CD4-positive, alpha-beta T cell treated with Interleukin-12 subunit alpha and Interleukin-12 subunit beta, for 1 hour (primary cell): ENCODE measurements around the gene EAF1.
A peak's percentile ranks its signal among the peaks of the same experiment; 100 is the strongest.
"Not testable (repeated sequence)": the region's sequence is repeated elsewhere in the genome, so short reads cannot be mapped to it uniquely, and the experiment has no call there.

Experiments used
- DNase-seq: peaks from one replicate; pipeline ENCODE4 v3.0.0-alpha.2; 2020

The EAF1 gene

DNA sequence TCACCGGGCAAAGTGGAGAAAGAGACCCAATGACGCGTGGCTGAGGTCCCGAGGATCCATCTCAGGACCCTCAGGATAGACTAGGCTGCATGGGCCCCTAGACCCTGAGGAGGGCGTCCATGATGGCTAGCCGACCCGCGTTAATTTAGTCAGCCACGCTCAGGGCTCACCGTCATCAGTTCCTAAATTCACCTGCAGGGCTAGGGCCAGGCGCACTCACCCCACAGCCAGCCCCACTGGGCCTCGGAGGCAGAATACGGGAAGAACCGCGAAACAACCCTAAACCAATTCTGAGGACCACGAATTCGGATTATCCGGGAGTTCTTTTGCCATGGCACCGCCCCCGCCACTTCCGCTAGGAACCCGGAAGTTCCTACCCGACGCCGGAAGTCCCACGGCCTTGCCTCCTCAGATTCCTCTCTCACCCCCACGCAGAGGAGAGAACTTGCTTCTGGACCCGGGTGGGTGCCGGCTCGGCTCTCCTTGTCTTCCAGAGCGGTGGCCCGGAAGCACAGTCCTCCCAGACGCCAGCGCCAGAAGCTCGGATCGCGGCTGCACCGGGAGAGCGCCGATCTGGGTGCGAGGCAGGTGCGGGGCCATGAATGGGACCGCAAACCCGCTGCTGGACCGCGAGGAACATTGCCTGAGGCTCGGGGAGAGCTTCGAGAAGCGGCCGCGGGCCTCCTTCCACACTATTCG, at the start of gene EAF1, which contains the start of gene METTL6:
Gene EAF1, plus strand, starts transcription at position 417 of the 699 bp plus-strand sequence. Its CDS starts 182 bp downstream, at position 599.
Gene METTL6, minus strand, starts transcription at position 363 of the 699 bp plus-strand sequence. CDS start 1,033 bp downstream, outside the sequence.
- DNase-seq = peak; percentile 84

DNA sequence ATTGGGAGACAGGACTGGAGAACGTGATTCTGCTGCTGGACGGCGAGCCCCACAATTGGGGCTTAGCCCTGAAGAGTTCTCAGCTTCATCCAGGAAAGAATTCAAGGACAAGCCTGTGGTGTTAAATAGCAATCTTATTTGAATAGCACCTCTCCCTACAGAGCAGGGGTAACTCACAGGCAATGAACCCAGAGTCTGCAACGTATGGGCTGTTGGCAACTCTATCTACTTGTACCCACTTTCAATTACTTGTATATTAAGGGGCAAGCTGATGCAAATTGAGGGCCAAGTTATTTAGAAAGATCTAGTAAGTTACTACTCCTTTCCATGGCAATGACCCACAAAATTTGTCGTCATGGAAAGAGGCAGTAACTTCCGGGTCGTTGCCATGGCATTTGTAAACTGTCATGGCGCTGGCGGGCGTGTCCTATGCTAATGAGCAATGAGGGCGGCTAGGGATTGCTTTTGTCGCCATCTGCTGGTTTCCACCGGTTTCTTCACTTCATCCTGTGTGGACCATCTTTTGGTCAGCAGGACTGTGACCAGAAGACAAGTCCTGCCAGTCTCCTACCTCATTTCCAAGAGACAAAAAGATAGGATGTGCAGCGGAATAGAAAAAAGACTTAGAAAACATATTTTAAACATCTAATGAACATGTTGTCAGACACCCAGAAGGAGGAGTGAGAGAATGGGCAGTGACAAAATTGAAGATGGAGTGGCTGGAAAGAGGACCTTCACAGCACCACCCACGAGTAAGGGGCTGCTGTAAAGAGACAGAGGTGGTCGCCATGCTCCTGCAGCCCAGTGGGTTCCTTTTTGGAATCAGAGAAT, 49.2 kb upstream of the EAF1 start:
- DNase-seq = peak; percentile 96

DNA sequence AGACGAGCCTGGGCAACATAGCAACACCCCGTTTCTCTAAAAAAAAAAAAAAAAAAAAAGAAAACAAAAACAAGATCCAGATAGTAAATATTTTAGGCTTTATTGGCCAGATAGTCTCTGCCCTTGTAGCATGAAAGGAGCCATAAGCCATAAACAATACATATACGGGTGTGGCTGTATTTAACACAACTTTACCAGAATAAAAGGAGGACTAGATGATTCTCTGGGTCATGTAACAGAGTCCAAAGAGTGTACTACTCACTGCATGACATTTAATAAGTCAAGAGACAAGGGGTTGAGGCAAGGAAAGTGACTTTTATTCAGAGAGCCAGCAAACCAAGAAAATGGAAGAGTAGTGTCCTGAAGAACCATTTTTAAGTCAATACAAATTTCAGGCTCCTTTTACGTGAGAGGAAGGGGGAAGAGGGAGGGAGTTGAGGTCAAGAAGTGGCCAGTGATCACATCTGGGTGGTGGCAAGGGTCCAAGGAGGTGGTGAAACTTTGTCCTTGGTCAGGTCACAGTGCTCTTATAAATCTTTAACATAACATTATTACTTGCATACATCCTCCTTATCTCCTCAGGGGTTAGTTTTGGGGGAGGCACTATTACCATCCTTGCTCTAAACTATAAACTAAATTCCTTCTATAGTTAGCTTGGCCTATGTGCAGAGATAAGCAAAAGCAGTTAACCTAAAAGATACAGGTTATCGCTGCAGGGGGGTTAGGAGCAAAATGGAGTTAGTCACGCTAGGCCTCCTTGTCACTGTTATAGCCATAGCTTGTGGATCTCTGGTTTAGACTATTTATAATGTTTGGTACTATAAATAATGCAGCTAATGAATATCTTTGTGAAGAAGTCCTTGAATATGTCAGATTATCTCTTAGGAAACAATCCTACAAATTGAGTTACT, 46.2 kb upstream of the EAF1 start:
- no peak for DNase-seq

DNA sequence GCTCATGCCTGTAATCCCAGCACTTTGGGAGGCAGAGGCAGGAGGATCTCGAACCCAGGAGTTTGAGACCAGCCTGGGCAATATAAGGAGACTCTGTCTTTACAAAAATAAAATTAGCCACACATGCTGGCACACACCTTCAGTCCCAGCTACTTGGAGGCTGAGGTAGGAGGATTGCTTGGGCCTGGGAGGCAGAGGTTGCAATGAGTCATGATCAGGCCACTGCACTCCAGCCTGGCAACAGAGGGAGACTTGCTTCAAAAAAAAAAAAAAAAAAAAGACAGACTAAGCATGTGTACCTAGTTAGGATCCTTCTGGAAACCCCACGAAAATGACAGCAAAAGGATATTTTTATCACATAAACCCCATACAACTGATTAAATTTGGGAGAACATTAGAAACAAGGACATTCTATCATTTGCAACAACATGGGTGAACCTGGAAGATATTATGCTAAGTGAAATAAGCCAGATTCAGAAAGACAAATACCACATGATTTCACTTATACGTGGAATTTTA, 44.9 kb upstream of the EAF1 start:
- DNase-seq = no peak

DNA sequence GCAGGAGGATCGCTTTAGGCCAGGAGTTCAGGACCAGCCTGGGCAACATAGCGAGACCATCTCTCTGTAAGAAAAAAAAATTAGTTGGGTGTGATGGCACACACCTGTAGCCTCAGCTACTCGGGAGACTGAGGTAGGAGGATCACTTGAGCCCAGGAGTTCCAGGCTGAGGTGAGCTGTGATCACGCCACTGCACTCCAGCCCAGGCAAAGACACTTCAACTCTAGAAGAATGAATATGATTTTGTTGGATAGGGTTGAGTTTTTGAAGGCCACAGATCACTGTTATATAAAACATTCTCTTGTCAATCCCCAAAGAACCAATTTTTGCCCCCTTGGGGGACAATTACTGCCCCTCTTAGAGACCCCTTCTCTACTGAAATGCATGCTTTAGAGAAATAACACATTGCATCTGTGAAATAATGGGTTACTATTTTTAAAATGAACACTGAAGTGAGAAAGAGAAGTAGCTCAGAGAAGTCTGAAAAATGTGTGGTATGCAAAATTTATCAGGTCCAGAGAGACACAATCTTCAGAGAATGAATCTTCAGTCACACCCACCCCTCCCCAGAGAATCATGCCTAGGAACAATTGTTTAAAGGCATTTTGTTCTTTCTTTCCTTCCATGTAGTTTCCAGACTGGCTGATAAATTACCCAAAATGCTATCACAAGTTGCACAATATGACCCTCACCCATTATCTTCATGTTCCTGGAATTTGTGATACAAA, 42.7 kb upstream of the EAF1 start:
- DNase-seq = no peak

DNA sequence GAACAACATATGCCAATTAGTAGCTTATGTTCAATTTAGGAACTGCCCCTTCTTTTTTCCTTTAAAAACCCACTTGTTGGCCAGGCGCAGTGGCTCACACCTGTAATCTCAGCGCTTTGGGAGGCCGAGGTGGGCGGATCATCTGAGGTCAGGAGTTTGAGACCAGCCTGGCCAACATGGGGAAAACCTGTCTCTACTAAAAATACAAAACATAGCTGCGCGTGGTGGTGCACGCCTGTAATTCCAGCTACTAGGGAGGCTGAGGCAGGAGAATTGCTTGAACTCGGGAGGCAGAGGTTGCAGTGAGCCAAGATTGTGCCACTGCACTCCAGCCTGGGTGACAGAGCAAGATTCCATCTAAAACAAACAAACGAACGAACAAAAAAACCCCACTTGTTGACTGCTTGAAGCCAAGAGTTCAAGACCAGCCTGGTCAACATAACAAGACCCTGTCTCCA, 42.1 kb upstream of the EAF1 start:
- DNase-seq = not testable (repeated sequence)

DNA sequence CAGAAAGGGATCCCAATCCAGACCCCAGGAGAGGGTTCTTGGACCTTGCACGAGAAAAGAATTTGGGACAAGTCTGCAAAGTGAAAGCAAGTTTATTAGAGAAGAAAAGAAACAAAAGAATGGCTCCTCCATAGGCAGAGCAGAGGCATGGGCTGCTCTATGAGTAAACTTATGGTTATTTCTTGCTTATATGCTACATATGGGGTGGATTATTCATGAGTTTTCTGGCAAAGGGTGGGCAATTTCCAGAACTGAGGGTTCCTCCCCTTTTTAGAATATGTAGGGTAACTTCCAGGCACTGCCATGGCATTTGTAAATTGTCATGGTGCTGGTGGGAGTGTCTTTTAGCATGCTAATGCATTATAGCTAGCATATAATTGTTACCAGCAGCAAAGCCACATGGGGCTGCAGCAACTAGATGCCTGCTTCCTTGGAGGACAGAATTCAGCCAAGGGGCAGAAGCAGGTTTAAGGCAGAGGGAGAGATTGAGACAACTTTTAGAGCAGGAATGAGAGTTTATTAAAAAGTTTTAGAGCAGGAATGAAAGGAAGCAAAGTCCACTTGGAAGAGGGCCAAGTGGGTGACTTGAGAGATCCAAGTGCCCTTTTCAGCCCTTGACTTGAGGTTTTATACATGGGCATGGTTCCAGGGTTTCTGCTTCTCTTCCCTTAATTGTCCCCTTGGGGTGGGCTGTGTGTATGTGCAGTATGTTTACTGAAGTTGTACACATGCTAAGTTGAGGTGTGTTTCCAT, 41.3 kb upstream of the EAF1 start:
- DNase-seq = no peak

DNA sequence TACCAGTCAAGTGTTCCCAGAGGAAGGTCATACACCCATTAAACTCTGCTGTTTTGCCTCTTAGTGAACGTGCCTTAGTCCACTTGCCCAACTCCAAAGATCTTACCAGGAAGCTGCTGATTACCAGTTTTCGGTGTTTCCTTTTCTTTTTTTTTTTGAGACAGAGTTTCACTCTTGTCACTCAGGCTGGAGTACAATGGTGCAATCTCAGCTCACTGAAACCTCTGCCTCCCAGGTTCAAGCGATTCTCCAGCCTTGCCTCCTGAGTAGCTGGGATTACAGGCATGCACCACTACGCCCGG, 40.8 kb upstream of the EAF1 start:
- DNase-seq = not testable (repeated sequence)

DNA sequence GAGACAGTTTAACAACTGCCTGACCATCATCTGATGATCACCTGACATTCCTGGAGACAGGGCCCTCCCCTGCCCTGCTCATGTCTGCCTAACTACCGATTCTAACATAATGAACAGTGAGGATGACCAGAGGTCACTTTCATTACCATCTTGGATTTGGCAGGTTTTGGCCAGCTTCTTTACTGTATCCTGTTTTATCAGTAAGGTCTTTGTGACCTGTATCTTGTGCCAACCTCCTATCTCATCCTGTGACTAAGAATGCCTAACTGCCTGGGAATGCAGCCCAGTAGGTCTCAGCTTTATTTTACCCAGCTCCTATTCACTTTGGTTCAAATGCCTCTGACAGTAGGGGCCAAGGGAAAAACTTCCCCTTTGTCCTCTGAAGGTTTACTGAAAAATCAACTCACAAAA, 40.2 kb upstream of the EAF1 start:
- DNase-seq = no peak

DNA sequence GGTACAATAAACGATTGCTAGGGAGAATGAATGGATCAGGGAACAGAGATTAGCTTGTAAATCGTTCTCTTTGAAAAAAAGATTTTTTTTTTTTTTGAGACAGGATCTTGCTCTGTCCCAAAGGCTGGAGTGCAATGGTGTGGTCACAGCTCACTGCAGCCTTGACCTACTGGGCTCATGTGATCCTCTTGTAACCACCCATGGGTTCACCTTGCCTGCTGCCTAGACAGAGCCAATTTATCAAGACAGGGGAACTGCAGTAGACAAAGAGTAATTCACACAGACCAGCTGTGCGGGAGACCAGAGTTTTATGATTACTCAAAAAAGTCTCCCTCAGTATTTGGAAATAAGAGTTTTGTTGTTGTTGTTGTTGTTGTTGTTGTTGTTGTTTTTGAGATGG, 39.7 kb upstream of the EAF1 start:
- DNase-seq = no peak

DNA sequence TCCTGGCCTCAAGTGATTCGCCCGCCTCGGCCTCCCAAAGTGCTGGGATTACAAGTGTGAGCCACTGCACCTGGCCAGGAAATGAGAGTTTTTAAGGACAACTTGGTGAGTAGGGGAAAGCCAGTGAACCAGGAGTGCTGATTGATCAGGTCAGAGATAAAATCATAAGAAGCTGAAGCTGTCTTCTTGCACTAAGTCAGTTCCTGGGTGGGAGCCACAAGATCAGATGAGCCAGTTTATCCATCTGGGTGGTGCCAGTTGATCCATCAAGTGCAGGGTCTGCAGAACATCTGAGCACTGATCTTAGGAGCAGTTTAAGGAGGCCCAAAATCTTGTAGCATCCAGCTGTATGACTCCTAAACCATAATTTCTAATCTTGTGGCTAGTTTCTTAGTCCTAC, 39.1 kb upstream of the EAF1 start:
- not testable (repeated sequence) for DNase-seq

DNA sequence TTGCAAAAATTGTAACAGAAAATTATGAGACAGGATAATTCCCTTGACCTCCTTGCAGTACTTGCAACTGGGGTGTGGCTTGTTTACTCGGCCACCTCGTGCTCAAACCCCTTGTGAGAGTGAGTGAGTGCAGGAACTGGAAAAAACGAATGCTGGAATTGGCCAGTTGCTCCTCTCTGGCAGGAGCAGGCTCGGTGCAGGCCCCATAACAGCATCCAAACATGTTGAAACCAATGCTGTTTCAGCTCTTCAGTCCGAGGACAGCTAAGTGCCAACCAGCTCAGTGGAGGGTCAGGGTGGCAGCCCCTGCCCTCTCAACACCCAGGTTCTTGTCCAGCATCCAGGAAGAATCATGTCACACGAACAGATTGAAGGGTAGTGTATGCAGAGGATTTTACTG, 36.9 kb upstream of the EAF1 start:
- DNase-seq = no peak

DNA sequence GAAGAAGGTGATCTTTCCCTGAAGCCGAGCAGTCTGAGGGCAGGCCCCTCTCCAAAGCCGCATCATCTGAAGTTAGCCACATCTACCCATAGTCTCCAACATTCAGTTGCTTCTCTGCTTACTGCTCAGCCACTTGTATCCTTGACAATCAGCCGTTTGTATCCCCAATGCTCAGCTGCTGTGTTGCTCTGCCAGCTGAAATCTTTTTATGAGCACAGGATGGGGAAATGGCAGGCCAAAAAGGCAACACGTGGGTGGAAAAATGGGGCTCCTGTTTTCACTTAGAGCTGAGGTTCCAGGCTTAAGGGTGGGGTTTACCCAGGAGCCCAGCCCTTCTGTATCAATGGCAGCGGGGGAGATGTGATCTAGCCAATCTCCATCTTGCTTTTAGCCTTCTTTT, 36.4 kb upstream of the EAF1 start:
- DNase-seq = no peak

DNA sequence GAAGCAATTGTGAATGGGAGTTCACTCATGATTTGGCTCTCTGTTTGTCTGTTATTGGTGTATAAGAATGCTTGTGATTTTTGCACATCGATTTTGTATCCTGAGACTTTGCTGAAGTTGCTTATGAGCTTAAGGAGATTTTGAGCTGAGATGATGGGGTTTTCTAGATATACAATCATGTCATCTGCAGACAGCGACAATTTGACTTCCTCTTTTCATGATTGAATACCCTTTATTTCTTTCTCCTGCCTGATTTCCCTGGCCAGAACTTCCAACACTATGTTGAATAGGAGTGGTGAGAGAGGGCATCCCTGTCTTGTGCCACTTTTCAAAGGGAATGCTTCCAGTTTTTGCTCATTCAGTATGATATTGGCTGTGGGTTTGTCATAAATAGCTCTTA, 34.1 kb upstream of the EAF1 start:
- DNase-seq = not testable (repeated sequence)

DNA sequence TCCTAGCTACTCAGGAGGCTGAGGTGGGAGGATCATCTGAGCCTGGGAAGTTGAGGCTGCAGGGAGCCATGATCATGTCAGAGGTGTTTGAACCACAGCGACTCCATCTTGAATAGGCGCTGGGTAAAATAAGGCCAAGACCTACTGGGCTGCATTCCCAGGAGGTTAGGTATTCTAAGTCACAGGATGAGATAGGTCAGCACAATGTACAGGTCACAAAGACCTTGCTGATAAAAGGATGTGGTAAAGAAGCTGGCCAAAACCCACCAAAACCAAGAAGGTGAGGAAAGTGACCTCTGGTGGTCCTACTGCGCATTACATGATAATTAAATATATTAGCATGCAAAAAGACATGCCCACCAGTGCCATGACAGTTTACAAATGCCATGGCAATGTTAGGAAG, 28.7 kb upstream of the EAF1 start:
- peak; percentile 55 for DNase-seq

DNA sequence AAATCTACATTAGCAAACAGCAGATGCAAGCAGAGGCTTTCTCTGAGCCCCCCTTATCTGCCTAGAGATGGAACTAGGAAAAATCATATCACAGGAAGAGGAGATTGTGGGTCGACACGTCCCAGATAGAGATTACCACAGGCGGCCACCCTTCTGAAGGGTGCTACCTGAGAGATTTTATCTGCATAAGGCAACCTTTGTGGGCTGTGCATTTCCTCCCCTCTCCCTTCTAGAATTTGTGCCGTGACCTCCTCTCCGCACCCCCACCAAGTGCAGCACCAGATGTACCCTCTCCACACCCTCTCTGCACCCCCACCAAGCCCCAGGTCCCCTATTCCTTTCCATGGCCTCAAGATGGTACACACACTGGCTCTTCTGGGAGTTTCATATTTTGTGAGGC, 27.4 kb upstream of the EAF1 start:
- DNase-seq = peak; percentile 29

DNA sequence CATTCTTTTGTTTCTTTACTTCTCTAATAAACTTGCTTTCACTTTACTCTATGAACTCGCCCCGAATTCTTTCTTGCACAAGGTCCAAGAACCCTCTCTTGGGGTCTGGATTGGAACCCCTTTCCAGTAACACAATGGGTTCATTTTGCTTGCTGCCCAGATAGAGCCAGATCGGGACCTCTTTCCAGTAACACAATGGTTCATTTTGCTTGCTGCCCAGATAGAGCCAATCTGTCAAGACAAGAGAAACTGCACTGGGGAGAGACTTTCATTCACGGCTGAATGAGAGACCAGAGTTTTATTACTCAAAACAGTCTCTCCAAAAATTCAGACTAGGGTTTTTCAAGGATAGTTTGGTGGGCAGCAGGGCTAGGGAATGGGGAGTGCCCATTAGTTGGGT, 25.5 kb upstream of the EAF1 start:
- DNase-seq = no peak

DNA sequence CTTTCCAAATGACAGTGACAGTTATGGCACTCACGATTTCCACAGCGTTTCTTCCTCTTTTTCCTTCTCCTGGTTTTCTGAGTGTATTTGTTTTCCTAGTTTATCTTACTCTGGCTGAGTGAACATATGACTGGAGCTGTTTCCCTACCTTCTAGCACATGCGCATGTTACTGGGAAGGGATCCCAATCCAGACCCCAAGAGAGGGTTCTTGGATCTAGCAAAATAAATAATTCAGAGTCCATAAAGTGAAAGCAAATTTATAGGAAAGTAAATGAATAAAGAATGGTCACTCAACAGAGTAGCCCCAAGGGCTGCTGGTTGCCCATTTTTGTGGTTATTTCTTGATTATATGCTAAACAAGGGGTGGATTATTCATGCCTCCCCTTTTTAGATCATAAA, 23.9 kb upstream of the EAF1 start:
- DNase-seq = no peak

DNA sequence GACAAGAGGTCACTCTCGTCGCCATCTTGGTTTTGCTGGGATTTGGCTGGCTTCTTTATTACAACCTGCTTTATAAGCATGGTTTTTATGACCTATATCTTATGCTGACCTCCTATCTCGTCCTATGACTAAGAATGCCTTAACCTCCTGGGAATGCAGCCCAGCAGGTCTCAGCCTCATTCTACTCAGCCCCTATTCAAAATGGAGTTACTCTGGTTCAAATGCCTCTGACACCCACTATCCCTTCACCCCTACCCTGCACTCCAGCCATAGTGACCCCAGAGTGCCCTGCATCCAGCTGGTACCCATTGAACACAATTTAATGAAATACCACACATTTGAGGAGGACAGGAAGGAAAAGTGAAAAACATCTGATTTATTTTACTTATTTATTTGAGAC, 23.4 kb upstream of the EAF1 start:
- no peak for DNase-seq

DNA sequence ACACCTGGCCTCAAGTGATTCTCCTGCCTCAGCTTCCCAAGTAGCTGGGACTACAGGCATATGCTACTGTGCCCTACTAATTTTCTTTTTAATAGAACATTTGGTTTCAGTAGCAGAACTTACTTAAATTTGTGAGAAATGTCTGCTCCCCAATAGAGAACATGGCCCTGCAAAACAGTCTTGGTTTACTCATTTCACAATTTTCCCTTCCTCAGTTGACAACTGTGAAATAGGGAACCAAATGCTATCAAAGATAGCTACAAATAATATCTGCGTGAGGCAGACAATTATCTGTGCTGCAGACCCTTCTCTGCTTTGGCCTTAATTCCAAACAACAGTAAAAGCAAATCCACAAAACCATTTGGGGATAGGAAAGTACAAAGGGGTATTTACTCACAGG, 22.6 kb upstream of the EAF1 start:
- no peak for DNase-seq

DNA sequence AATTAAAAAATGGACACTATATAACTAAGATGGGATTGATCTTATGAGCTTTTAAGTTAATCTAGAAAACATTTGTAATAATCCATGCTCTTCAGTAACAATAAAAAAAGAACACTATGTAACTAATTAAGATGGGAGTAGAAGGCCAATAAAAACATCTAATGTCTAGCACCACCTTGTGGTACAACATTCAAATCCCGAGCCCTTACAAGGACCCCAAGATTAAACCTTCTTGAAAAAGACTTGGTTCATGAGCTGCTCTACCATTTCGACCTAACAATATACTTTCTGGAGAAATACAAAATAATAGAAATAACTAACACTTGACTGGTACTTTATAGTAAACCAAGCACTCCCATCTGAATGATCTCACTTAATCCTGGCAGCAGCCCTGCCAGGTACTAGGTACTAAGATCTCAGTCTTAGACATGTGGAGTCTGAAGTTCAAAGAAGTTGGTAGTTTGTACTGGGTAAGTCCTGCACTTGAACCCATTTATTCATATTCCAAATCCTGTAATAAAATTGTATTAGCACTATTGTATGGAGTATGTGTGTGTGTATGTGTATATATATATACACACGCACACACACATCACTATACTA, 21.8 kb upstream of the EAF1 start:
- peak; percentile 68 for DNase-seq
